Measurements from ENCODE around the gene ANKDD1B.
A peak's percentile ranks its signal among the peaks of the same experiment; 100 is the strongest.

ANKDD1B gene

GRCh38 chr5:75671506-75671905 lies 60.3 kb downstream of the ANKDD1B start:
- no peak overlapping the region for H3K27ac ChIP-seq
- TF ChIP-seq ZFX (IDR thresholded peaks at IDR 0.05) (no peak), CTCF (conservative IDR thresholded peaks at IDR 0.05) (no peak)

GRCh38 chr5:75672616-75673015 lies 61.4 kb downstream of the ANKDD1B start:
- TF ChIP-seq ZFX (IDR thresholded peaks at IDR 0.05) (no peak), CTCF (conservative IDR thresholded peaks at IDR 0.05) (no peak)
- no peak overlapping the region for H3K27ac ChIP-seq

DNA sequence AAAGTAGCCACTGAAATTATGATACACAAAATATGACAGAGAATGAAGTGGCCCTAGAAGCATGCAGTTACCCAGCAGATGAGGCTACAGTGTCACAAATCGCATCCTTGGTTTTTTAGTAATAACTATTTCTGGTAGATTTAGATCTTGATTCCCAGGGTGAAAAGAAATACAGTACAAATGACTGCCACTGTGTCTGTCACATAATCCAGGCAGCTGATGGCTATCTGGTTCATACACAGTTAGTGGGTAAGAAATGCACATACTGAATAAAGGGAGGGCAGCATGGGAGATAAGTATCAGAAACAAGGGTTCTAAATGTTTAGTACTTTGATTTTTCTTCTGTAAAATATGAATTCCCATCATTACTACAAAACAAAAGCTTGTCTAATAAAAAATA lies 64.5 kb downstream of the ANKDD1B start:
- H3K27ac ChIP-seq, result no peak overlapping the region
- TF ChIP-seq CTCF (conservative IDR thresholded peaks at IDR 0.05) (no peak), ZFX (IDR thresholded peaks at IDR 0.05) (no peak)

GRCh38 chr5:75677607-75678006 lies 66.4 kb downstream of the ANKDD1B start:
- TF ChIP-seq CTCF (conservative IDR thresholded peaks at IDR 0.05) (no peak), ZFX (IDR thresholded peaks at IDR 0.05) (no peak)
- H3K27ac ChIP-seq, result no peak overlapping the region

DNA sequence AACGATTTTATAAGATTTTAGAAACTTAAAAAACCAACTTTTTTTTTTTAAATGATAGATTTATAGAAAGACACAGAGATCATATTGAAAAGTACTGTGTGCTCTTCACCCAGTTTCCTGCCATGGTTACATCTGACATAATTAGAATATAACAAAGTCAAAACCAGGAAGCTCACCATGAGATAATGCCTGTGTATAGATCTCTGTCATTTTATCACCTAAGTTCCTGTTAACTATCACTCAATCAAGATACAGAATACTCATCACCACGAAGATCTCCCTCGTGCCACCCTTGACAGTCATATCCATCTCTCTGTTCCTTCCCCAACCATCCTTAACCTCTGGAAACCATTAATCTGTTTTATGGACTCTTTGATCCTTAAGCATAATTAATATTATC lies 66.9 kb downstream of the ANKDD1B start:
- TF ChIP-seq CTCF (conservative IDR thresholded peaks at IDR 0.05) (no peak), ZFX (IDR thresholded peaks at IDR 0.05) (no peak)
- no peak overlapping the region for H3K27ac ChIP-seq

DNA sequence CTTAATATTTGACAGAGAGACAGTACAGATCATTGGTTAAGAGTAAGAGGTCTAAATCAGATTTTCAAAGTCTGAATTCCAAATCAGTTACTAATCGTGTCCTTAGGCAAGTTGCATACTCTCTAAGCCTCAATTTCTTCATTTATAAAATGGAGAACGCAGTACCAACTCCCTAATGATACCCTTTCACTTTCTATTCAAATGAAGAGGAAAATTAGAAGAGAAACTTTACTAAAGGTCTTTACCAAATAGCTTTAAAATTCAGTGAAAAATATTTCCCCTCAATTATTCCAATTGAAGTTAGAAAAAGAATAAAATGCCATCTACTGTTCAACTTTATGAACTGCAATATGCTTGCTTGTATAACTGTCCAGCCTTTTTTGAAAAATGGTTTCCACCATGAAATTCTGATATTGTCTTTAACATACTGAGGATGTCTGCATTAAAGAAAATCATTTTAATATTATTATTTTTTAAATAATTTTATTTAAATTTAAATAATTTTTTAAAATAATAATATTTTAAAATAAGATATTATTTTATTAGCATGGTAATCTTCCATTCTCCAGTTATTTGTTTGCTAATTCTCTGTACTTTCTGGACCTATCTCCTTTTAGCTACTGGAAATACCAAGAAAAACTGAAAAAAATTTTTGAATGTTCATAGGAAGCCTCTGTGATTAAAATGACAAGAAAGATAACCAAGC lies 70.0 kb downstream of the ANKDD1B start:
- TF ChIP-seq ZFX (IDR thresholded peaks at IDR 0.05) (no peak), CTCF (conservative IDR thresholded peaks at IDR 0.05) (peak; percentile 71)
- no peak overlapping the region for H3K27ac ChIP-seq

- no peak for TF ChIP-seq CTCF (conservative IDR thresholded peaks at IDR 0.05)
- no peak for TF ChIP-seq ZFX (IDR thresholded peaks at IDR 0.05)
- no peak overlapping the region for H3K27ac ChIP-seq
These were observed 73.9 kb downstream of the ANKDD1B start for GRCh38 chr5:75685141-75685540.

Data from C4-2B (cell line).